Right lobe of liver (tissue), 6 donors: Measurements from ENCODE around the gene PELI2. TPM values are rescaled to one million over a fixed set of nuclear protein-coding genes. Genes with fewer than 3 reads are reported as not detected.
"Not testable (repeated sequence)": the region's sequence is repeated elsewhere in the genome, so short reads cannot be mapped to it uniquely, and the experiment has no call there.

Source experiments
- ATAC-seq, 4 donors: fragments of 200-7000 bp; cut with Tn5 transposase; one replicate each; pipeline ENCODE4 v1.9.1; 2020; ENCODE audit warnings: mild to moderate bottlenecking in 4 of 4, moderate library complexity in 4 of 4
- DNase-seq, 3 donors: peaks; one replicate each; pipeline ENCODE4 v3.0.0-alpha.2; 2020
- H3K27ac ChIP-seq, 3 donors: fragments of 200-600 bp; one replicate each; pipeline ENCODE4 v1.8.0; 2022
- H3K27me3 ChIP-seq, 2 donors: fragments of 200-600 bp; one replicate each; pipeline ENCODE4 v1.8.0; 2022
- H3K36me3 ChIP-seq, 4 donors: fragments of 200-600 bp; sonication (generic) in 1 of 4; one replicate each; pipeline versions ENCODE4 v1.5.1 to v1.8.0; 2017 to 2022; ENCODE audit warnings: control low read depth in 1 of 4
- H3K4me1 ChIP-seq, 4 donors: fragments of 200-600 bp; sonication (generic) in 1 of 4; one replicate each; pipeline versions ENCODE4 v1.5.1 to v1.8.0; 2017 to 2022; ENCODE audit warnings: control low read depth in 1 of 4
- H3K4me3 ChIP-seq, 3 donors: fragments of 200-600 bp; one replicate each; pipeline ENCODE4 v1.8.0; 2022
- H3K9me3 ChIP-seq, 4 donors: fragments of 200-600 bp; sonication (generic) in 1 of 4; one replicate each; pipeline versions ENCODE4 v1.5.1 to v1.8.0; 2017 to 2022; ENCODE audit warnings: control low read depth in 1 of 4
- CTCF ChIP-seq, 4 donors: fragments of 200-600 bp in 3 of 4; fragments of 450-650 bp in 1 of 4; IDR thresholded peaks; one replicate each; pipeline versions ENCODE4 v1.5.1 to v1.8.0; 2016 to 2022; ENCODE audit warnings: antibody characterized with exemption in 4 of 4, mild to moderate bottlenecking in 2 of 4
- POLR2A ChIP-seq: fragments of 450-650 bp; IDR thresholded peaks from one replicate; pipeline ENCODE4 v1.6.1; 2017; ENCODE audit warnings: antibody characterized with exemption, mild to moderate bottlenecking
- WGBS: methylation state at CpG from one replicate; pipeline ENCODE4 v1.1.6; 2018; ENCODE audit warnings: low coverage, low lambda C conversion rate; ENCODE audit not compliant: insufficient coverage; ENCODE audit errors: missing lambda C conversion rate; 5-methylcytosine and 5-hydroxymethylcytosine counted together
- intact Hi-C, 2 donors: fragments of 100-400 bp; cut with DNase I; formaldehyde crosslinking; loops; one replicate each; pipeline versions ENCODE4 v1.11.2 to v1.14.1; 2022
- total RNA-seq, 6 experiments: library from RNA; depleted of rRNA in 2 of 6; stranded (reverse); fragments of >200 nt in 2 of 6; fragmentation: NEBNext Ultra II Directional in 3 of 6; extraction: Animal tissue kit (Norgen Biotek cat#: 25700) in 3 of 6; gene quantifications; one replicate each; pipeline versions ENCODE4 v1.1.0 to v1.2.4, GENCODE V29; 2016 to 2023
- donor health status: DM: no; HTN: yes; CAD: no.
- donor health status: DM: no; HTN: no; CAD: no.
- donor health status: DM: no; HTN: no; CAD: no.
- donor health status: DM: no; HTN: yes; CAD: no.
- donor health status: DM: no; HTN: yes; CAD: no.

Gene PELI2
- total RNA-seq, 6 experiments from 2014 or later: 1.1 to 3.2 (median 1.9) TPM

- ATAC-seq: no peak
Measured at GRCh38 chr14:56159066-56159465, 40.9 kb downstream of the PELI2 start.

GRCh38 chr14:56160088-56160487, 41.9 kb downstream of the PELI2 start:
- H3K9me3 ChIP-seq: peaks cover 0 to 6% (median 0%) of the 10 kb centered on the region in 4 donors
- 32% methylated on average over 2 of the region's 2 CpGs for WGBS
- H3K27me3 ChIP-seq: no peaks in the 10 kb centered on the region
- H3K36me3 ChIP-seq: no peaks in the 10 kb centered on the region
- H3K27ac ChIP-seq: no peak overlapping the region
- no peak overlapping the region for H3K4me3 ChIP-seq
- ATAC-seq (no peak), DNase-seq (no peak)
- no peaks in the 10 kb centered on the region for H3K4me1 ChIP-seq
- intact Hi-C loops: no loop called here
- TF ChIP-seq CTCF (IDR thresholded peaks at IDR 0.05) (no peak), POLR2A (no peak)

More at GRCh38 chr14:56159066-56159465, 40.9 kb downstream of the PELI2 start:
- DNase-seq: no peak
- Histone ChIP-seq H3K9me3 (peaks cover 0 to 6% (median 0%) of the 10 kb centered on the region in 4 donors), H3K27me3 (no peaks in the 10 kb centered on the region), H3K36me3 (no peaks in the 10 kb centered on the region), H3K27ac (no peak overlapping the region), H3K4me3 (no peak overlapping the region), H3K4me1 (no peaks in the 10 kb centered on the region)
- intact Hi-C loops: no loop called here
- 79% methylated on average over 4 of the region's 4 CpGs for WGBS
- TF ChIP-seq CTCF (IDR thresholded peaks at IDR 0.05): no peak
- TF ChIP-seq POLR2A: no peak

GRCh38 chr14:56161658-56162057, 43.4 kb downstream of the PELI2 start:
- 73% methylated on average over 1 of the region's 1 CpG for WGBS
- DNase-seq: no peak
- TF ChIP-seq POLR2A (no peak), CTCF (IDR thresholded peaks at IDR 0.05) (no peak)
- Histone ChIP-seq H3K36me3 (no peaks in the 10 kb centered on the region), H3K27ac (no peak overlapping the region), H3K4me1 (no peaks in the 10 kb centered on the region), H3K27me3 (no peaks in the 10 kb centered on the region), H3K4me3 (no peak overlapping the region), H3K9me3 (peaks cover 0 to 6% (median 0%) of the 10 kb centered on the region in 4 donors)
- intact Hi-C loops: no loop called here
- no peak for ATAC-seq

- peaks cover 0 to 6% (median 0%) of the 10 kb centered on the region in 4 donors for H3K9me3 ChIP-seq
- intact Hi-C loops: no loop called here
- ATAC-seq (no peak), DNase-seq (no peak)
- no peak overlapping the region for H3K27ac ChIP-seq
- no peak overlapping the region for H3K4me3 ChIP-seq
- H3K36me3 ChIP-seq: no peaks in the 10 kb centered on the region
- WGBS: 57% methylated on average over 2 of the region's 2 CpGs
- H3K27me3 ChIP-seq: no peaks in the 10 kb centered on the region
- no peak for TF ChIP-seq POLR2A
- TF ChIP-seq CTCF (IDR thresholded peaks at IDR 0.05): no peak
- H3K4me1 ChIP-seq: no peaks in the 10 kb centered on the region
Measured at GRCh38 chr14:56162476-56162875, 44.3 kb downstream of the PELI2 start.

- WGBS: 86% methylated on average over 4 of the region's 7 CpGs
- H3K27me3 ChIP-seq, H3K27ac ChIP-seq, H3K4me1 ChIP-seq, H3K36me3 ChIP-seq, H3K4me3 ChIP-seq, H3K9me3 ChIP-seq, ATAC-seq, intact Hi-C loops, DNase-seq: not testable (repeated sequence)
Measured at GRCh38 chr14:56166579-56166978, 48.4 kb downstream of the PELI2 start.
